Peyer's patch (tissue), 4 donors: ENCODE measurements around the gene KRTAP10-1.

ENCODE experiments used
- CTCF ChIP-seq, 6 experiments: fragments of 450-650 bp in 4 of 6; fragments of 200-600 bp in 2 of 6; sonication (generic) in 1 of 6; IDR thresholded peaks; one replicate each; pipeline ENCODE4 v1.5.1; 2017 to 2019; ENCODE audit warnings: antibody characterized with exemption in 6 of 6, mild to moderate bottlenecking in 3 of 6, moderate library complexity in 1 of 6
- POLR2A ChIP-seq, 2 donors: fragments of 450-650 bp; IDR thresholded peaks; one replicate each; pipeline ENCODE4 v1.5.1; 2017; ENCODE audit warnings: antibody characterized with exemption in 2 of 2, mild to moderate bottlenecking in 2 of 2, moderate library complexity in 2 of 2

GRCh38 chr21:44571296-44571695 is 31.3 kb upstream of the KRTAP10-1 start:
- TF ChIP-seq CTCF (IDR thresholded peaks at IDR 0.05) (no peak), POLR2A (IDR thresholded peaks at IDR 0.05) (no peak)
